Activated CD4-positive, alpha-beta T cell treated with anti-CD3 and anti-CD28 coated beads for 1 hour (primary cell): ENCODE data around the gene LSM5.

Experiments
- DNase-seq: peaks from one replicate; pipeline ENCODE4 v3.0.0-alpha.2; 2020

LSM5 gene

DNA sequence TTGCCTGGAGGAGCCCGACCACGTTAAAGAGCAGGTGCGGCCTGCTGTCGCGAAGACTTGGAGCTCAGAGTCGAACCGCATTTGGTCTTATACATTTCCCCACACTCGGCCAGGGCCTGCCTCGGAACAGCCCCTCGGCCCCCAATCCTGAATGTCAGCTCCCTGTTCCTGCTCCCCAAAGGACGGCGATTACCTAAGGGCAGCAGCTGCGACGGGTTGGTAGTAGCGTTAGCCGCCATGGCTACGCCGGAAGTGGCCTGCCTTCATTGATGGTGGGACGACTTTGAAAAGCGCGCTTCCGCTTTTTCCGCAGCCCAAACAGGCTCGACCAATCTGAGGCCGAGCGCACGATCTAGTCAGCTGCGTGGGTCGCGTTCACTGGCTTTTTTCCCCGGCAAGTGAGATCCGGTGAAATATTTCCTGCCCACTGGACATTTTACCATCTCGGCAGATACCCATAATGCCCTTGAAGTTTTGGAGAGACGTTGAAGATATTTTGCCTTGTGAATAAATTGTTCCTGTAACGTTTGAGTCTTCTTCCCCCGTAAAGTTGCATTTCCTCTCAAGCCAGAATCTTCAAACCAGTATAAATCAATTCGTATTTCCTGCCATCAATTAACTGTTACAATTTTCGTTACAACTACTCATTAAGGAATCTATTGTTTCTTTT lies at the start of gene LSM5:
Gene LSM5, minus strand, starts transcription at position 254 of the 670 bp plus-strand sequence. Its CDS starts 15 bp downstream, at position 239.
- DNase-seq: peak; percentile 81

GRCh38 chr7:32539366-32539765 lies 49.2 kb upstream of the LSM5 start:
- no peak for DNase-seq

DNA sequence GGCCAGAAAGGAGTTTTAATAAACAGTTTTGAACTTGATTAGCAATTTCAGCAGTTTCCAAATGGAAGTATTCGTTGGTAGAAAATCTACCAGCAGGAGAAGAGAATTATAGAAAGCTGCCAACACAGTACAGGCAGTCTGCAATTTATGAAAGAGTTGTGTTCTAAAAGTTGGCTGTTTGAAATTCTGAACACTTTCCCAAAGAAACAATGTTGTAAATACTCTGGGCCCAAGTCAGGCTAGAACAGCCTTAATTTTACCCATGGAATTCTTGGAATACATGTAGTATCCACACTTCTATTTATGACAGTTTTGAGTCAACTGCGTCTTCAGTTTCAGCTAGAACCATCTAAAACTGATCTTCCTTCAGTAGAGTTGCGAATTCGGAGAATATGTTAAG lies 47.6 kb upstream of the LSM5 start:
- no peak for DNase-seq

- no peak for DNase-seq
These were observed 46.4 kb upstream of the LSM5 start for GRCh38 chr7:32536585-32536984.

GRCh38 chr7:32536016-32536415 lies 45.8 kb upstream of the LSM5 start:
- no peak for DNase-seq

DNA sequence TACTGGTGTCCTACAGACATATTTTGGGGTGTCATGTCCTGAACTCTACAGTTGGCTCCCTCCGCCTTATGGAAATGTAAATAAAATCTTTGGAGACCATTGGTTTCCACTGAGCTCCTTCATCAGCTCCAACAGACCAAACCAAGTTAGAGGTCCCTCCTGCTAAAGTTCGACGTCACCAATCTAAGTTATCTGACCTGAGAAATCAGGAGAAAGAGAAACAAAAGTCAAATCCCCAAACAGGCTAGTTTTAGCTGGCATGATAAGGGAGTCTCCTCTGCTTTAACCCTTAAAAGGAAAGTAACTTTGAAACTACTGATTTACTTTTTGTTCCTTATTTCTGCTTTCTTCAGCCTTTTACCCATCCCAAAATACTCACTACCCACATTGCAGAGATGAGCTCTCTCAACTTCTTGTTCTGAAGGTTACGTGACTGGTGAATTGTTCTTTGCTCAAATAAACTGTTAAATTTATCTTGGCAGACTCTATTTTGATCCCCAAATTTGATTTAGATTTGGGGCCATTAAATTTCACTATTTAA lies 45.1 kb upstream of the LSM5 start:
- no peak for DNase-seq

DNA sequence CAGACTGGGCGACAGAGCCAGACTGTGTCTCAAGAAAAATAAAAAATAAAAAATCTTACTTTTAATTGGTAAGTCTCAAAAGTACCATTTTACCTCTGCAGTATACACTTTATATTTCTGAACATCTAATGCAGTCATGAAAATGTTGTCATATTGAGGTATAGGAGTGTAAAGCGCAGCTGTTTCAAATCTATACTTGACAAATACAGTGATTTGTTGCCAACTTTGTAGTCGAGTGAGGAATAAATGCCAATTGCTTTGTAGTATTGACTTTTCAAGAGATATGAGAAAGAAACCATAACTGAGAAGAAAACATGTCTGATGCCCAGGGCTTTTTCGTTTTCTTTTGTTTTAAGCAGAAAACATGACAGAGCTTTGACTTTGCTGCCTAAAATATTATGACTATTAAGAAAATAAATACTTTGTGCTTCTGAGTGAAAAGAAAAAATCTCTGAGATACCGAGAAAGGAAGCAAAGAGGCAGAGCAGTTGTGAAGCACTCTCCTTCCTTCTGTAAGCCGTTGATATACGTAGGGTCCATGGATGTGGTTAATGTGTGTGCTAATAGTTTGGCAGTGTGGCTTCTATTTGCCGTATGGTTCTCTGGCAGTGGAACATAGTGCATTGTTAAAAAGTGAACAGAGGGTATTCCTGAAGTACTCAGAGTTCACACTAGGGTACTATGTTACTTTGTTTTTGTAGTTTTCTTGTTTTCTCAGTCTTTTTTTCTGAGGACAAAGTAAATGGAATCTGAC lies 43.3 kb upstream of the LSM5 start:
- DNase-seq: no peak

DNA sequence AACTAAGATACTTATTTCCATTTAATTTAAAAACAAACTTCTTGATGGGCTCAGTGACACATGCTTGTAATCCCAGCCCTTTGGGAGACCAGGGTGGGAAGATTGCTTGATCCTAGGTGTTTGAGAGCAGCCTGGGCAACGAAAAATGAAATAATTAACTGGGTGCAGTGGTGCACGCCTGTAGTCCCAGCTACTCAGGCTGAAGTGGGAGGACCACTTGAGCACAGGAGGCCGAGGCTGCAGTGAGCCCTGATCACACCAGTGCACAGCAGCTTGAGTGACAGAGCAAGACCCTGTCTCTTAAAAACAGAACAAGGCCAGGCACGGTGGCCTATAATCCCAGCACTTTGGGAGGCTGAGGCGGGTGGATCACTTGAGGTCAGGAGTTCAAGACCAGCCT lies 42.5 kb upstream of the LSM5 start:
- DNase-seq: no peak

- no peak for DNase-seq
These were observed 41.9 kb upstream of the LSM5 start for GRCh38 chr7:32532086-32532485.

GRCh38 chr7:32531402-32531801 lies 41.2 kb upstream of the LSM5 start:
- no peak for DNase-seq

DNA sequence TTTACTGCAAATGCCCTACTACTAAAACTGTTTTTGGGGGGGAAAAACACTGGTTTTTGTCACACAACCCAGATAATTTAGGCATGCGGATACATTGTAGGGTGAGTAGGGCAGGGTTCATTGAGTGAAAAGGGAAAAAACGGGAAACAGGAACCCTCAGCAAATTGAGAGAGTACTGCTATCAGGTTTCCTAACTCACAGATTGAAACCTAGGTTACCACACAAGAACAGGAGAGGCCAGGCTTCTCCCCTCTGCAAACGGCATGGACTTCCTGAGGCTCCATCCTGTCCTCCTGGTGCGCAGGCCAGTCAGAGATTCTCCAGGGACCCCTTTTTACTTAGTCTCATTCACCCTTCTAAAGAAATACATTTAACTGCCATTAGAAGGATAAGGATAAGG lies 35.7 kb upstream of the LSM5 start:
- DNase-seq: no peak

- no peak for DNase-seq
These were observed 34.5 kb upstream of the LSM5 start for GRCh38 chr7:32524631-32525030.

DNA sequence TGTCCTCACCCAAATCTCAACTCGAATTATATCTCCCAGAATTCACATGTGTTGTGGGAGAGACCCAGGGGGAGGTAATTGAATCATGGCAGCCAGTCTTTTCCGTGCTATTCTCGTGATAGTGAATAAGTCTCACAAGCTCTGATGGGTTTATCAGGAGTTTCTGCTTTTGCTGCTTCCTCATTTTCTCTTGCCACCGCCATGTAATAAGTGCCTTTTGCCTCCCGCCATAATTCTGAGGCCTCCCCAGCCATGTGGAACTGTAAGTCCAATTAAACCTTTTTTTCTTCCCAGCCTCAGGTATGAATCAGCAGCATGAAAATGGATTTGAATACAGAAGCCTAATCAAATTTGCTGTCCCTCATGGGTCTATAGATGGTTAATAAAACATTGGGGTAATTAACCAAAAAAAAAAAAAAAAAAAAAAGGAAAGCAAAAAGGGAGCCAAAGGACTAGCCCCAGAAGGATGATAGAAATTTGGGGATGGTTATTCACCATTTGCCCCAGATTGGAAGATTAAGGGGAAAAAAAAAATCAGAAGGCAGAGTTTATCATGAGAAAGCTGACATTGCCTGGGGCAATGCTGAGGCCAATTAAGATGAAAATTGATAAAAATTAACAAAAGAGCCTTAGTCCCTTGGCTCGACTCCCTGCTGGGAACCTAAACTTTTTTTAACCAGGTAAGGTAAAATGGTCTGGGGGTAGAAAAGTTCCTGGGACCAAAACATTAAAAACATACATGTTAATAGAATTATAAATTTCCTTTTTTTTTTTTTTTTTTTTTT lies 32.8 kb upstream of the LSM5 start:
- no peak for DNase-seq

DNA sequence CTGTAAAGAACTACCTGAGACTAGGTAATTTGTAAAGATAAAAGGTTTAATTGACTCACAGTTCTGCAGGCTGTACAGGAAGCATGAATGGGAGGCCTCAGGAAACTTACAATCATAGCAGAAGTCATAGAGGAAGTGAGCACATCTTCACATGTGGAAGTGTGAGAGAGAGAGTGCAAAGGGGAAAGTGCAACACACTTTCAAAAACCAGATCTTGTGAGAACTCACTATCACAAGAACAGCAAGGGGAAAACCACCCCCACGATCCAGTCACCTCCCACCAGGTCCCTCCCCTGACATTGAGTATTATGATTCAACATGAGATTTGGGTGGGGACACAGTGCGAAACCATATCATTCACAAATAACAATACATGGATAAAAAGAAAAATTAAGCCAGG lies 29.6 kb upstream of the LSM5 start:
- DNase-seq: no peak

DNA sequence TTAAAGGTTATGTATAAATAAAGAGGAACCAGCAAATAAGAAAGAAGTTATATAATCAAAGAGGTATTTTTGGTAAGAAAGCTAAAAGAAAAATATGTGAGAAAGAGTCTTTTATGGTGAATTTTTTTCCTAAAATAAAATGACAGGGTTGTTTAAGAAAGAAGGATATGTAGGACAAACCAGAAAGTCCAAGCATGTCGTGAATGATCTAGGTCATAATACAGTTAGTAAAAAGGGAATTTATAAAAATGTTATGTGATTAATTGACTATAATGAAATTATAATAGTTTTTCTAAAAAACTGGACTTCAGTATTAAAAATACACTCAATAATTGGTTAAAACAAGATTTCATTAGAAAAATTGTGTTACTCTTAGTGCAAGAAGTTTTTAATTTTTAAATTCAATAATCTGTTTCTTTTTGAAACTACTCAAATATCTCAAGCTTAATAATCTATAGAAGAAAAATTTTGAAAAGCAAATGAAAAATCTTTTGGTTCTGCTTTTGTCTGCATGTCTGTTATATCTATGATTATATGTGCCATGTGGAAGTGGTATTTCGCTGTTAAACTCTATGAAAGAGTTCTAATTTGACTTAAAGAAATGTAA lies 28.5 kb upstream of the LSM5 start:
- DNase-seq: no peak

DNA sequence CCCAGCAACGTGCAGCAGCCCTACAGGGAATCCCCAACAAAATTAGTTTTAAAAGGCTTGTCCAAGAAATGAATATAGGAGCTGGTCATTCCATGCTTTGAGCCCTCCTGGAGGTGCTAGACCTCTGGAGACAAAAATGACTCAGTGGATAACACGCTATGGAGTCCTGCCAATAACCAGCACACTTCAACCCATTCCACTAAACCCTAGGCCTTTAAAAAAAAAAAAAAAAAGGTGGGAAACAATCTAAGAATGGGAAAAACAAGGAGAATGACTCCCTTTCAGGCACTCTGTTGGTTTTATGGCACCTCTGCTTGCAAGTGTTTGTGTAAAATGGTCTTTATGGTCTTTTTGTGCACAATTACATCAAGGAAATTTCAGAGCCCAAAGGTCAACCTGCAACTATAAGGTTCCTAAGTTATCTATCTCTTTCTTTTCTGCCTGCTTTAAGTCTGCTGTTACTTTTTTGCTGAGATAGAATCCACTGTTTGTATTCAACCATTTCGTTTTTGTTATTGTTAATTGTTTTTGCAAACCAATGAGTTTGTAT lies 26.4 kb upstream of the LSM5 start:
- DNase-seq: no peak

DNA sequence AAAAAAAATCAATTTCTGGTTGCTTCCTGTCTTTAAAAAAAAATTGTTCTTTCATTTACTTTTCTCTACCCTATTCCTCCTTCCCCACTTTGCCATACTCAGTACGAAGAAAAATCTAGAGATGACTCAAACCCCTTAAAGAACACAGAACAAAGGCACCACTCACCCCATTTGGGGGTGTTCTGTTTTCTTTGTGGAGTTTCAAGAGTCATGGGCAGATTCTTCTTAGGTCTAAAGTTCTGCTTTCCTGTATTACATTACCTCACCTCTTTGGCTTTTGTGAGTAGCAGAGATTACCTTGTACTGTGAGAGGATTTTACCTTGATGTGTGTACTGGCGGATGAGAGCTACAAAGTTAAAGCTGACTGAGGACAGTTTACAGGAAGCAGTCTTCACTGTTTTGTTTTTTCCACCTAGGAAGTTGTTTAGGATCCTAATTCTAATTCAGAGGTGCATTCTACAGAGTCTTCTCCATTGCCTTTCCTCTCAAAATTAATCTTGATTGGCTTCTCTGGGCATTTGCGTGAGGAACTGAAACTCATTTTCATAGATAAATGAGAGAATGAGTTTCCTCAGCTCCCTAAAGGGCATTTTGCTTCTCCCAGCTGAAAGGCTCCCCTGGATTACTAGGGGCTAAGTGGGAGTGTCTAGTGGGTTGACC lies 25.8 kb upstream of the LSM5 start:
- no peak for DNase-seq

DNA sequence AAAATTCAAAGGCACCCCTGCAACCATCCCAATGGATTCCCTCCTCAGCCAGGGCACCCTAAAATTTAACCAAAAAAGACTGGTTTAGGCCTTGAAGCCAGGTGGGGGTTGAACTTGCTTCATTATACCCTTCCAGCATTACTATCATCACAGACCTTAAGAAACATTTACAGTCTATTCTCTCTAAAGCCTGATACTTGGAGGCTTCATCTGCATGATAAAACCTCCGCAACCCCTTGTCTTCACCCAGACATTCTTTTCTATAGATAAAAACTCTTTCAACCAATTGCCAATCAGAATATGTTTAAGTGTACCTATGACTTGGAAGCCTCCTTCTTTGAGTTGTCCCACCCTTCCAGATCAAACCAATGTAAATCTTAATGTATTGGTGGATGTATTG lies 23.0 kb upstream of the LSM5 start:
- DNase-seq: no peak

- no peak for DNase-seq
These were observed 21.6 kb upstream of the LSM5 start for GRCh38 chr7:32511791-32512190.

DNA sequence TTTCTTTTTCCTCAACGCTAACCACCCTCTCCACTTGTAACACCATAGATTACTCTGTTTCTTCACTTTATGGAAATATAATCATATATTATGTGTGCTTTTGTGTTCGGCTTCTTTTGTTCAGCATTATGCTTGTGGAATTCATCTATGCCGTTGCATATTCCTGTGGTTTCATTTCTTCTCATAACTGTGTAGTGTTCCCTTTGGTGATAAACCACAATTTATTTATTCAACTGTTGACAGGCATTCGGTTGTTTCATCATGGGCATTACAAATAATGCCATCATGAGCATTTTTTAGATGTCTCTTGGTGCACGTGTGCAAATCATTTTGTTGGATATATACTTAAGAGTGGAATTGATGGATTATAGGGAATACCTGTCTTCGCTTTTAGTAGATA lies 17.2 kb upstream of the LSM5 start:
- no peak for DNase-seq

DNA sequence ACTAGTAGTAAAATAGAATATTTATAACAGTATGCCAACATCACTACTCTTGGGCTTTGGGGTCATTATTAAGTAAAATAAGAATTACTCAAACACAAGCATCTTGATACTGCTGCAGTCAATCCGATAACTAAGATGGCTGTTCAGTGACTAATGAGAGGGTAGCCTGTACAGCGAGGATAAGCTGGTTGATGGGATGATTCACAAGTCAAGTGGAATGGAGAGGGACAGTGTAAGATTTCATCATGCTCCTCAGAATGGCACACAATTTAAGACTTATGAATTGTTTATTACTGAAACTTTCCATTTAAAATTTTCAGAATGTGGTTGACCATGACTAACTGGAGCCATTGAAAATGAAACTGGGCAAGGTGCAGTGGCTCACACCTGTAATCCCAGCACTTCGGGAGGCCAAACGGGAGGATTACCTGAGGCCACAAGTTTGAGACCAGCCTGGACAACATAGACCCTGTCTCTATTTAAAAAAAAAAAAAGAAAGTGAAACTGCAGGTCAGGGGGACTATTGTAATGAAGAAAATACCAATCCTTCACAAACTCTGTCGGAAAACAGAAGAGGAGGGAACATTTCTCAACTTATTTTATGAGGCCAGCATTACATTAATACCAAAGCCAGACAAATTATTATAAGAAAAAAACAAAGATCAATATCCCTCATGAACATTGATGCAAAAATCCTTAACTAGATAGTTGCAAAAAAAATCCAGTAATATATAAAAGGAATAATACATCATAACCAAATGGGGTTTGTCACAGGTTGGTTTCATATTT lies 16.3 kb upstream of the LSM5 start:
- DNase-seq: no peak

DNA sequence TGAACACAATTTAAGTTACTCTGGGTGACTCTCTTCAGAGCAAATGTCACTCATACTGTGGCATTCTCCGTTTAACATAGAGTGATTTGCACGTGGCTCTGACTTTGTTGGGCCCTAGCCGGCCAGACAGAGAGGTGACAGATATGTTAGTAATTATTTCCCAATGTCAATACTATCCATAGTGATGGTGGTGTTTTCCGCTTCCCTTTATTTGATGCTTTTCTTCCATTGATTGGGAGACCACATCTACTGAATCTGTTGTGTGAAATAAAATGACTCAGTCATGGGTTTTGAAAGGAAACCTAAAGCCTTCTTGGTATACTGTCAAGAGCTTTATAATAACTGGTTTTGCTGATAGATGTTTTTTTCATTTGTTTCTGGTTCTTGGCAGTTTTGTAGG lies 12.5 kb upstream of the LSM5 start:
- no peak for DNase-seq
